Measurements from ENCODE around the gene CLK4. TPM values are rescaled to one million over a fixed set of nuclear protein-coding genes. Genes with fewer than 3 reads are reported as not detected.

Gene CLK4
- 10 to 100 TPM; 16.1 to 22.2 TPM for total RNA-seq
- long read RNA-seq, transcript CLK4-201 (13 exons, 2,568 nt), result major isoform, 8 of 13 reads
- long read RNA-seq, partial matches to known transcripts, result 1 of 13 reads
- long read RNA-seq, other reads (novel, unspliced or antisense), result 3 of 13 reads

- intact Hi-C loops (cut with DNase I, micrococcal nuclease), result no loop called here
- DNase-seq, result peak; percentile 94 to 98
- ATAC-seq, result peak; percentile 96
Observed at GRCh38 chr5:178626484-178627258, at the start of gene CLK4. Gene CLK4, minus strand, starts transcription at chr5:178627050. Its CDS starts 3,634 bp downstream, at chr5:178623416.

- DNase-seq, result no peak
- intact Hi-C loops (cut with DNase I, micrococcal nuclease), result no loop called here
- no peak for ATAC-seq
Observed at GRCh38 chr5:178675922-178676321, 49.1 kb upstream of the CLK4 start.

GRCh38 chr5:178674334-178674733, 47.5 kb upstream of the CLK4 start:
- DNase-seq (no peak), ATAC-seq (no peak)
- intact Hi-C loops (cut with DNase I, micrococcal nuclease), result no loop called here

- ATAC-seq (no peak), DNase-seq (no peak)
- intact Hi-C loops (cut with DNase I, micrococcal nuclease), result no loop called here
Observed at GRCh38 chr5:178673801-178674295, 47.0 kb upstream of the CLK4 start.

- intact Hi-C loops (cut with DNase I, micrococcal nuclease), result no loop called here
- no peak for DNase-seq
- ATAC-seq, result no peak
Observed at GRCh38 chr5:178672630-178673029, 45.8 kb upstream of the CLK4 start.

GRCh38 chr5:178671602-178672144, 44.8 kb upstream of the CLK4 start:
- DNase-seq (no peak), ATAC-seq (no peak)
- intact Hi-C loops (cut with DNase I, micrococcal nuclease), result no loop called here

- intact Hi-C loops (cut with DNase I, micrococcal nuclease), result no loop called here
- DNase-seq (no peak), ATAC-seq (no peak)
Observed at GRCh38 chr5:178670351-178670885, 43.6 kb upstream of the CLK4 start.

- ATAC-seq (no peak), DNase-seq (no peak)
- intact Hi-C loops (cut with DNase I, micrococcal nuclease), result no loop called here
Observed at GRCh38 chr5:178668579-178668978, 41.7 kb upstream of the CLK4 start.

- ATAC-seq (no peak), DNase-seq (no peak)
- intact Hi-C loops (cut with DNase I, micrococcal nuclease), result no loop called here
Observed at GRCh38 chr5:178667688-178668087, 40.8 kb upstream of the CLK4 start.

GRCh38 chr5:178667101-178667500, 40.3 kb upstream of the CLK4 start:
- ATAC-seq, result no peak
- intact Hi-C loops (cut with DNase I, micrococcal nuclease), result no loop called here
- no peak for DNase-seq

- no peak for ATAC-seq
- intact Hi-C loops (cut with DNase I, micrococcal nuclease), result no loop called here
- no peak for DNase-seq
Observed at GRCh38 chr5:178664141-178664540, 37.3 kb upstream of the CLK4 start.

GRCh38 chr5:178662541-178662860, 35.7 kb upstream of the CLK4 start:
- intact Hi-C loops (cut with DNase I, micrococcal nuclease), result no loop called here
- ATAC-seq, result no peak
- no peak for DNase-seq

GRCh38 chr5:178661836-178662540, 35.1 kb upstream of the CLK4 start:
- ATAC-seq, result no peak
- DNase-seq, result no peak
- intact Hi-C loops (cut with DNase I, micrococcal nuclease), result no loop called here

GRCh38 chr5:178651046-178651810, 24.4 kb upstream of the CLK4 start:
- intact Hi-C loops (cut with DNase I, micrococcal nuclease), result no loop called here
- ATAC-seq (no peak), DNase-seq (no peak)

- intact Hi-C loops (cut with DNase I, micrococcal nuclease), result no loop called here
- DNase-seq, result no peak
- ATAC-seq, result no peak
Observed at GRCh38 chr5:178650214-178650613, 23.4 kb upstream of the CLK4 start.

- intact Hi-C loops (cut with DNase I, micrococcal nuclease), result no loop called here
- DNase-seq (no peak), ATAC-seq (no peak)
Observed at GRCh38 chr5:178649580-178649979, 22.7 kb upstream of the CLK4 start.

- ATAC-seq (no peak), DNase-seq (no peak)
- intact Hi-C loops (cut with DNase I, micrococcal nuclease), result no loop called here
Observed at GRCh38 chr5:178644826-178645545, 18.1 kb upstream of the CLK4 start.

- intact Hi-C loops (cut with DNase I, micrococcal nuclease), result no loop called here
- DNase-seq (no peak), ATAC-seq (no peak)
Observed at GRCh38 chr5:178642351-178642909, 15.6 kb upstream of the CLK4 start.
